HepG2 (cell line): ENCODE measurements around the gene HAPLN1. TPM values are rescaled to one million over a fixed set of nuclear protein-coding genes. Genes with fewer than 3 reads are reported as not detected.

ENCODE experiments used
- ATAC-seq: fragments of 200-7000 bp; cut with Tn5 transposase; 3 replicates; pipeline ENCODE4 v1.9.1; 2020; ENCODE audit warnings: mild to moderate bottlenecking, moderate library complexity
- BruUV-seq: library from RNA; stranded (reverse); fragments of 400-500 nt; replicated peaks from 2 replicates; lab custom pipeline; 2021; lab: Mats Ljungman, UMichigan
- CTCF ChIA-PET: fragments of 300-600 bp; formaldehyde crosslinking; extraction: SDS; loops from one replicate; lab custom pipeline; 2021; ENCODE audit warnings: low total read pairs, inconsistent platforms, low intra/inter-chr PET ratio; lab: Yijun Ruan, JAX
- POLR2A ChIA-PET: fragments of 350-600 bp; sonication (Branson Sonifier 250); formaldehyde crosslinking; loops from one replicate; lab custom pipeline; 2020; ENCODE audit warnings: antibody characterized with exemption, inconsistent platforms; lab: Yijun Ruan, JAX
- DNase-seq: peaks from one replicate; pipeline ENCODE4 v3.0.0-alpha.2; 2015; ENCODE audit warnings: low spot score
- FAIRE-seq: peaks from 3 replicates; lab custom pipeline; 2011; peaks lifted over from hg19 to GRCh38; lab: Jason Lieb, UNC
- H2AFZ ChIP-seq: one replicate; pipeline ENCODE4 v1.6.1; 2011; ENCODE audit warnings: low read length, inconsistent platforms
- H3K27ac ChIP-seq: fragments of 300-600 bp; 3 replicates; pipeline ENCODE4 v1.8.0; 2011; ENCODE audit warnings: mixed run types, mild to moderate bottlenecking, mixed read lengths, low read length, inconsistent platforms; ENCODE audit not compliant: insufficient read depth; ENCODE audit errors: extremely low read length
- H3K27me3 ChIP-seq, 2 experiments: fragments of 200-600 bp in 1 of 2; 2 replicates in 1 of 2; 3 replicates in 1 of 2; pipeline versions ENCODE4 v1.6.0 to v1.8.0; 2011; ENCODE audit warnings: low read length in 2 of 2, mild to moderate bottlenecking in 2 of 2, moderate library complexity in 2 of 2, inconsistent platforms in 1 of 2; ENCODE audit not compliant: insufficient read depth in 2 of 2, control insufficient read depth in 1 of 2
- H3K36me3 ChIP-seq, 2 experiments: fragments of 200-600 bp in 1 of 2; replicated peaks in 1 of 2; 2 replicates in 1 of 2; 3 replicates in 1 of 2; pipeline versions ENCODE4 v1.5.1 to v1.8.0; 2011; ENCODE audit warnings: low read length in 2 of 2, inconsistent platforms in 1 of 2; ENCODE audit not compliant: insufficient read depth in 2 of 2, control insufficient read depth in 1 of 2
- H3K4me1 ChIP-seq: 2 replicates; pipeline ENCODE4 v1.5.1; 2012; ENCODE audit warnings: low read length, inconsistent platforms; ENCODE audit not compliant: insufficient read depth
- H3K4me2 ChIP-seq: 2 replicates; pipeline ENCODE4 v1.6.0; 2011; ENCODE audit warnings: low read depth, low read length, inconsistent platforms
- H3K4me3 ChIP-seq, 3 experiments: fragments of 200-600 bp in 1 of 3; sonication (generic), shearing (Covaris generic) in 1 of 3; replicated peaks in 1 of 3; 2 replicates each; pipeline ENCODE4 v1.5.1; 2011 to 2016; ENCODE audit warnings: low read length in 3 of 3, inconsistent platforms in 2 of 3, low read depth in 2 of 3, mild to moderate bottlenecking in 2 of 3, control low read depth in 1 of 3, mixed read lengths in 1 of 3; ENCODE audit not compliant: insufficient read depth in 1 of 3
- H3K79me2 ChIP-seq: one replicate; pipeline ENCODE4 v1.6.1; 2011; ENCODE audit warnings: low read length, inconsistent platforms; ENCODE audit not compliant: insufficient read depth
- H3K9ac ChIP-seq: 2 replicates; pipeline ENCODE4 v1.6.0; 2011; ENCODE audit warnings: mild to moderate bottlenecking, low read depth, low read length, inconsistent platforms; ENCODE audit not compliant: insufficient read depth
- H3K9me3 ChIP-seq: 2 replicates; pipeline ENCODE4 v1.5.1; 2012; ENCODE audit warnings: mild to moderate bottlenecking, low read length
- H4K20me1 ChIP-seq: 2 replicates; pipeline ENCODE4 v1.6.0; 2011; ENCODE audit warnings: inconsistent platforms, mild to moderate bottlenecking, low read length, moderate library complexity; ENCODE audit not compliant: insufficient read depth
- DDIT3 ChIP-seq: sonication (generic); formaldehyde crosslinking; IDR thresholded peaks from 2 replicates; pipeline ENCODE4 v1.4.0; 2020; ENCODE audit warnings: mild to moderate bottlenecking, missing genetic modification reagents
- GPBP1L1 ChIP-seq: sonication (generic); formaldehyde crosslinking; IDR thresholded peaks from 2 replicates; pipeline ENCODE4 v1.5.0; 2020; ENCODE audit warnings: mild to moderate bottlenecking, missing genetic modification reagents
- KDM1A ChIP-seq: IDR thresholded peaks from 2 replicates; pipeline ENCODE4 v1.6.1; 2016; ENCODE audit warnings: missing compliant biosample characterization
- KDM5A ChIP-seq: fragments of 200-600 bp; sonication (generic); IDR thresholded peaks from 2 replicates; pipeline ENCODE4 v1.7.0; 2018; ENCODE audit warnings: antibody characterized with exemption, mild to moderate bottlenecking, low read length, borderline replicate concordance
- MATR3 ChIP-seq: sonication (generic); formaldehyde crosslinking; IDR thresholded peaks from 2 replicates; pipeline ENCODE4 v1.4.0; 2020; ENCODE audit warnings: missing genetic modification reagents
- MXD4 ChIP-seq: IDR thresholded peaks from 2 replicates; pipeline ENCODE4 v1.6.1; 2016; ENCODE audit warnings: mild to moderate bottlenecking, missing biosample characterization, missing genetic modification reagents
- PHF20 ChIP-seq: sonication (generic); formaldehyde crosslinking; IDR thresholded peaks from 2 replicates; pipeline ENCODE4 v1.5.0; 2020; ENCODE audit warnings: mild to moderate bottlenecking, missing genetic modification reagents
- PHF8 ChIP-seq: sonication (generic); formaldehyde crosslinking; IDR thresholded peaks from 2 replicates; pipeline ENCODE4 v1.5.0; 2020; ENCODE audit warnings: missing genetic modification reagents
- PPARG ChIP-seq: conservative IDR thresholded peaks from 2 replicates; pipeline ENCODE4 v1.6.1; 2016; ENCODE audit warnings: missing biosample characterization, missing genetic modification reagents
- TMF1 ChIP-seq: sonication (generic); formaldehyde crosslinking; IDR thresholded peaks from 2 replicates; pipeline ENCODE4 v1.8.1; 2022; ENCODE audit warnings: low read depth, missing genetic modification reagents
- YEATS2 ChIP-seq: sonication (generic); formaldehyde crosslinking; IDR thresholded peaks from 2 replicates; pipeline ENCODE4 v1.4.0; 2020; ENCODE audit warnings: missing genetic modification reagents, borderline replicate concordance
- ZBED4 ChIP-seq: sonication (generic); formaldehyde crosslinking; IDR thresholded peaks from 2 replicates; pipeline ENCODE4 v1.4.0; 2020; ENCODE audit warnings: missing genetic modification reagents, borderline replicate concordance
- ZNF10 ChIP-seq: sonication (generic); formaldehyde crosslinking; IDR thresholded peaks from 2 replicates; pipeline ENCODE4 v1.4.0; 2020; ENCODE audit warnings: mild to moderate bottlenecking, low read depth, missing genetic modification reagents, borderline replicate concordance
- ZNF256 ChIP-seq: sonication (generic); formaldehyde crosslinking; conservative IDR thresholded peaks from 2 replicates; pipeline ENCODE4 v1.4.0; 2020; ENCODE audit warnings: missing genetic modification reagents
- ZNF280B ChIP-seq: sonication (generic); formaldehyde crosslinking; IDR thresholded peaks from 2 replicates; pipeline ENCODE4 v1.5.0; 2020; ENCODE audit warnings: missing genetic modification reagents, mild to moderate bottlenecking, borderline replicate concordance
- ZNF282 ChIP-seq: fragments of 450-650 bp; IDR thresholded peaks from 2 replicates; pipeline ENCODE4 v1.6.1; 2018; ENCODE audit not compliant: partially characterized antibody
- ZNF576 ChIP-seq: sonication (generic); formaldehyde crosslinking; IDR thresholded peaks from 2 replicates; pipeline ENCODE4 v1.4.0; 2020; ENCODE audit warnings: mild to moderate bottlenecking, missing genetic modification reagents
- ZNF678 ChIP-seq: sonication (generic); formaldehyde crosslinking; IDR thresholded peaks from 2 replicates; pipeline ENCODE4 v1.4.0; 2020; ENCODE audit warnings: mild to moderate bottlenecking, missing genetic modification reagents
- ZSCAN30 ChIP-seq: sonication (generic); formaldehyde crosslinking; IDR thresholded peaks from 2 replicates; pipeline ENCODE4 v1.5.0; 2020; ENCODE audit warnings: mild to moderate bottlenecking, missing genetic modification reagents
- WGBS: methylation state at CpG from one replicate; pipeline ENCODE4 v1.1.6; 2017; ENCODE audit warnings: low lambda C conversion rate; 5-methylcytosine and 5-hydroxymethylcytosine counted together
- in situ Hi-C: cut with HindIII; loops from 2 replicates; pipeline ENCODE4 v1.10.0; 2017; ENCODE audit warnings: low pct_unique_long_range_greater_than_20kb; ENCODE audit not compliant: extremely low pct_ligation_motif_present
- intact Hi-C: fragments of 100-400 bp; cut with micrococcal nuclease; formaldehyde crosslinking; loops from one replicate; pipeline ENCODE4 v1.10.0; 2022; ENCODE audit not compliant: unreplicated experiment
- polyA plus RNA-seq, 8 experiments: library from polyadenylated mRNA; depleted of rRNA in 3 of 8; stranded (reverse) in 7 of 8; unstranded in 1 of 8; fragments of >200 nt; fragmentation: Illumina TruSeq in 4 of 8; extraction: Trizol in 4 of 8; gene quantifications; 2 replicates each; pipeline versions ENCODE4 v1.2.1 to v1.2.3, GENCODE V29; 2011 to 2016; ENCODE audit warnings: low read depth in 4 of 8, missing spikeins in 1 of 8, mixed read lengths in 1 of 8; ENCODE audit not compliant: insufficient read depth in 1 of 8
- total RNA-seq, 5 experiments: library from RNA; depleted of rRNA; stranded (reverse); fragments of >200 nt; fragmentation: Illumina TruSeq; extraction: Trizol; gene quantifications; 2 replicates each; pipeline ENCODE4 v1.2.3, GENCODE V29; 2016; ENCODE audit warnings: low read depth in 1 of 5

The HAPLN1 gene
- total and polyA plus RNA-seq, 2 of the 13 experiments (the other 11 are each of a cell fraction or from before 2014, with no cell fraction given): not detected

- Histone ChIP-seq H3K27ac (no peak overlapping the region), H3K4me2 (no peak overlapping the region), H3K27me3 (0 out of 5 replicates have a peak, but pooled peaks cover 0 to 4% of the 10 kb centered on the region in 2 experiments), H4K20me1 (no peaks in the 10 kb centered on the region), H3K79me2 (no peaks in the 10 kb centered on the region), H2AFZ (no peak overlapping the region), H3K36me3 (no peaks in the 10 kb centered on the region), H3K4me3 (no peak overlapping the region), H3K4me1 (no peaks in the 10 kb centered on the region), H3K9ac (no peak overlapping the region), H3K9me3 (no peaks in the 10 kb centered on the region)
- FAIRE-seq: no peak
- DNase-seq: no peak
- in situ Hi-C loops (loop anchor here (25.0 kb wide), 2 partner anchors 372 to 1322 kb away; no protein-coding TSS in a partner anchor), intact Hi-C loops (loop anchor here (10.0 kb wide), 1 partner anchor 740 kb away; no protein-coding TSS in a partner anchor)
- WGBS: 8% methylated on average over 1 of the region's 1 CpG
- no peak for ATAC-seq
- BruUV-seq: no TSS peak
- ChIA-PET POLR2A (no interaction called here), CTCF (no interaction called here)
- TF ChIP-seq ZNF678 (CRISPR knock-in tag) (no peak), ZSCAN30 (CRISPR knock-in tag) (no peak), KDM5A (no peak), TMF1 (CRISPR knock-in tag) (no peak), DDIT3 (no peak), ZNF10 (CRISPR knock-in tag) (no peak), MATR3 (CRISPR knock-in tag) (no peak), PHF8 (CRISPR knock-in tag) (no peak), MXD4 (CRISPR knock-in tag) (no peak), GPBP1L1 (no peak), PPARG (no peak), ZNF280B (CRISPR knock-in tag) (no peak), ZBED4 (CRISPR knock-in tag) (no peak), ZNF282 (no peak), ZNF576 (CRISPR knock-in tag) (no peak), ZNF256 (CRISPR knock-in tag) (no peak), KDM1A (CRISPR knock-in tag) (no peak), PHF20 (no peak), YEATS2 (CRISPR knock-in tag) (no peak)
Measured at GRCh38 chr5:83714810-83715209, 5.8 kb downstream of the HAPLN1 start.
